GM12878 (cell line): ENCODE data around the gene PRAC2. TPM values are rescaled to one million over a fixed set of nuclear protein-coding genes. Genes with fewer than 3 reads are reported as not detected.

Source experiments
- ATAC-seq: fragments of 200-7000 bp; cut with Tn5 transposase; 3 replicates; pipeline ENCODE4 v1.9.1; 2020; ENCODE audit warnings: mild to moderate bottlenecking, moderate library complexity
- BruUV-seq: library from RNA; stranded (reverse); fragments of 400-500 nt; replicated peaks from 2 replicates; lab custom pipeline; 2021; lab: Mats Ljungman, UMichigan
- CTCF ChIA-PET: fragments of 300-600 bp; sonication (Branson Sonifier 250); formaldehyde crosslinking; extraction: SDS; loops from one replicate; lab custom pipeline; 2021; ENCODE audit warnings: inconsistent platforms; lab: Yijun Ruan, JAX
- POLR2A ChIA-PET: fragments of 350-600 bp; formaldehyde crosslinking; extraction: SDS; loops from one replicate; lab custom pipeline; 2021; ENCODE audit warnings: inconsistent platforms; lab: Charles Lee
- RAD21 ChIA-PET: fragments of 300-600 bp; sonication (Branson Sonifier 250); formaldehyde crosslinking; loops from one replicate; lab custom pipeline; 2023; ENCODE audit warnings: antibody characterized with exemption; ENCODE audit not compliant: unreplicated experiment; lab: Charles Lee
- SMC1A ChIA-PET: fragments of 300-600 bp; sonication (Branson Sonifier 250); formaldehyde crosslinking; loops from one replicate; lab custom pipeline; 2023; ENCODE audit not compliant: unreplicated experiment, uncharacterized antibody; lab: Charles Lee
- DNase-seq: peaks from one replicate; pipeline ENCODE4 v3.0.0-alpha.2; 2011; ENCODE audit warnings: low read depth, low spot score
- FAIRE-seq: peaks from 3 replicates; lab custom pipeline; 2011; peaks lifted over from hg19 to GRCh38; lab: Jason Lieb, UNC
- H2AFZ ChIP-seq: 2 replicates; pipeline ENCODE4 v1.6.0; 2011; ENCODE audit warnings: low read depth, low read length, control low read depth; ENCODE audit not compliant: control insufficient read depth
- H3K27ac ChIP-seq: 2 replicates; pipeline ENCODE4 v1.5.1; 2011; ENCODE audit warnings: control low read depth; ENCODE audit not compliant: control insufficient read depth, insufficient read depth
- H3K27me3 ChIP-seq, 2 experiments: replicated peaks in 1 of 2; 2 replicates each; pipeline versions ENCODE4 v1.6.0 to v1.6.1; 2011; ENCODE audit warnings: low read length in 1 of 2; ENCODE audit not compliant: control insufficient read depth in 2 of 2, insufficient read depth in 2 of 2
- H3K36me3 ChIP-seq, 2 experiments: 2 replicates each; pipeline ENCODE4 v1.5.1; 2011; ENCODE audit warnings: low read length in 1 of 2; ENCODE audit not compliant: control insufficient read depth in 2 of 2, insufficient read depth in 2 of 2
- H3K4me1 ChIP-seq: 2 replicates; pipeline ENCODE4 v1.6.1; 2011; ENCODE audit warnings: mild to moderate bottlenecking, low read length, moderate library complexity, mixed read lengths; ENCODE audit not compliant: control insufficient read depth, insufficient read depth
- H3K4me2 ChIP-seq: 2 replicates; pipeline ENCODE4 v1.6.0; 2011; ENCODE audit warnings: control low read depth; ENCODE audit not compliant: control insufficient read depth, insufficient read depth
- H3K4me3 ChIP-seq: fragments of 200-600 bp; sonication (generic); 2 replicates; pipeline ENCODE4 v1.5.1; 2016
- H3K79me2 ChIP-seq: 2 replicates; pipeline ENCODE4 v1.6.0; 2011; ENCODE audit warnings: low read length; ENCODE audit not compliant: control insufficient read depth, insufficient read depth
- H3K9ac ChIP-seq: 2 replicates; pipeline ENCODE4 v1.8.0; 2011; ENCODE audit warnings: low read length, control low read depth, mixed read lengths; ENCODE audit not compliant: control insufficient read depth, insufficient read depth
- H3K9me3 ChIP-seq: replicated peaks from 3 replicates; pipeline ENCODE4 v1.5.1; 2011; ENCODE audit warnings: mild to moderate bottlenecking, low read length; ENCODE audit not compliant: control insufficient read depth, insufficient read depth
- H4K20me1 ChIP-seq: 2 replicates; pipeline ENCODE4 v1.6.0; 2011; ENCODE audit not compliant: control insufficient read depth, insufficient read depth
- BCLAF1 ChIP-seq: fragments of 450-650 bp; IDR thresholded peaks from 2 replicates; pipeline ENCODE4 v1.6.1; 2017; ENCODE audit warnings: antibody characterized with exemption, mild to moderate bottlenecking, moderate library complexity
- FOXK2 ChIP-seq: fragments of 450-650 bp; IDR thresholded peaks from 2 replicates; pipeline ENCODE4 v1.6.1; 2017; ENCODE audit warnings: mild to moderate bottlenecking, moderate library complexity
- IRF3 ChIP-seq: fragments of 450-650 bp; IDR thresholded peaks from 2 replicates; pipeline ENCODE4 v1.6.1; 2014; ENCODE audit warnings: mild to moderate bottlenecking
- MLLT1 ChIP-seq: fragments of 450-650 bp; IDR thresholded peaks from 2 replicates; pipeline ENCODE4 v1.6.1; 2016; ENCODE audit warnings: mild to moderate bottlenecking
- NBN ChIP-seq: fragments of 450-650 bp; IDR thresholded peaks from 2 replicates; pipeline ENCODE4 v1.6.1; 2016
- NFXL1 ChIP-seq: fragments of 450-650 bp; IDR thresholded peaks from 2 replicates; pipeline ENCODE4 v1.6.1; 2017; ENCODE audit warnings: antibody characterized with exemption, mild to moderate bottlenecking, borderline replicate concordance
- PRDM15 ChIP-seq: fragments of 450-650 bp; formaldehyde crosslinking; IDR thresholded peaks from 2 replicates; pipeline ENCODE4 v1.4.0; 2020; ENCODE audit warnings: mild to moderate bottlenecking, moderate library complexity
- RAD51 ChIP-seq: fragments of 450-650 bp; IDR thresholded peaks from 2 replicates; pipeline ENCODE4 v1.6.1; 2016; ENCODE audit warnings: moderate library complexity, mild to moderate bottlenecking, inconsistent platforms
- RFX5 ChIP-seq: IDR thresholded peaks from 2 replicates; pipeline ENCODE4 v1.6.1; 2011; ENCODE audit warnings: low read depth, low read length, improper control_type of control experiment
- ZBTB40 ChIP-seq: fragments of 450-650 bp; IDR thresholded peaks from 2 replicates; pipeline ENCODE4 v1.6.1; 2016; ENCODE audit warnings: mild to moderate bottlenecking, moderate library complexity, borderline replicate concordance
- ZZZ3 ChIP-seq: IDR thresholded peaks from 2 replicates; pipeline ENCODE4 v1.6.1; 2011; ENCODE audit warnings: low read depth; ENCODE audit not compliant: control insufficient read depth, insufficient read length
- WGBS: methylation state at CpG from one replicate; pipeline ENCODE4 v1.1.6; 2016; ENCODE audit warnings: low lambda C conversion rate; ENCODE audit not compliant: insufficient replicate concordance, insufficient coverage; ENCODE audit errors: missing lambda C conversion rate; 5-methylcytosine and 5-hydroxymethylcytosine counted together
- in situ Hi-C: fragments of 300-500 bp; cut with MboI; formaldehyde crosslinking; loops from 9 replicates; pipeline ENCODE4 v1.14.3; 2018; ENCODE audit warnings: mixed read lengths
- intact Hi-C: fragments of 100-400 bp; cut with micrococcal nuclease; formaldehyde crosslinking; loops from one replicate; pipeline ENCODE4 v1.14.2; 2022; ENCODE audit not compliant: unreplicated experiment
- polyA plus RNA-seq, 11 experiments: library from polyadenylated mRNA; depleted of rRNA in 4 of 11; unstranded in 6 of 11; stranded (reverse) in 5 of 11; fragments of >200 nt; fragmentation: Nextera tagmentation in 4 of 11; fragmentation: Illumina TruSeq in 1 of 11; extraction: Ambion mirVana in 4 of 11; extraction: Trizol in 1 of 11; gene quantifications; 1 replicate in 1 of 11; 2 replicates in 10 of 11; pipeline versions ENCODE4 v1.2.1 to v1.2.3, GENCODE V29; 2011 to 2016; ENCODE audit warnings: inconsistent platforms in 2 of 11, missing spikeins in 2 of 11, low read depth in 1 of 11
- total RNA-seq, 4 experiments: library from RNA; depleted of rRNA in 3 of 4; stranded (reverse); fragments of >200 nt in 3 of 4; fragmentation: Illumina TruSeq in 1 of 4; extraction: Trizol in 1 of 4; gene quantifications; 2 replicates each; pipeline versions ENCODE4 v1.2.1 to v1.2.3, GENCODE V29; 2013 to 2021

PRAC2 gene
- total and polyA plus RNA-seq, 10 of the 15 experiments (the other 5 are each of a cell fraction or from before 2014, with no cell fraction given), result 0.31 TPM; not detected in 9

GRCh38 chr17:48693178-48693577 is 29.8 kb upstream of the PRAC2 start:
- no TSS peak for BruUV-seq
- H2AFZ ChIP-seq, result no peak overlapping the region
- ChIA-PET CTCF (interaction anchor here (0.7 to 1.8 kb wide), 2 partner anchors 14 to 186 kb away, joined by 3 to 6 read pairs; no protein-coding TSS in a partner anchor), RAD21 (no interaction called here), POLR2A (no interaction called here), SMC1A (no interaction called here)
- 0% methylated on average over 1 of the region's 1 CpG for WGBS
- no peak for FAIRE-seq
- no peaks in the 10 kb centered on the region for H3K4me1 ChIP-seq
- no peaks in the 10 kb centered on the region for H3K36me3 ChIP-seq
- DNase-seq, result no peak
- H4K20me1 ChIP-seq, result no peaks in the 10 kb centered on the region
- in situ Hi-C loops (no loop called here), intact Hi-C loops (no loop called here)
- H3K79me2 ChIP-seq, result no peaks in the 10 kb centered on the region
- no peaks in the 10 kb centered on the region for H3K9me3 ChIP-seq
- no peak for ATAC-seq
- no peak overlapping the region for H3K4me3 ChIP-seq
- no peak overlapping the region for H3K4me2 ChIP-seq
- no peak overlapping the region for H3K27ac ChIP-seq
- no peaks in the 10 kb centered on the region for H3K27me3 ChIP-seq
- no peak overlapping the region for H3K9ac ChIP-seq
- TF ChIP-seq ZBTB40, result no peak
- TF ChIP-seq PRDM15, result no peak
- no peak for TF ChIP-seq RAD51
- no peak for TF ChIP-seq ZZZ3
- no peak for TF ChIP-seq BCLAF1
- TF ChIP-seq NBN, result no peak
- no peak for TF ChIP-seq MLLT1
- no peak for TF ChIP-seq RFX5
- no peak for TF ChIP-seq NFXL1
- no peak for TF ChIP-seq FOXK2
- no peak for TF ChIP-seq IRF3
